Tibial artery (tissue), 4 donors: ENCODE results near the gene CPTP.

Experiments used
- DNase-seq, 2 donors: peaks; one replicate each; pipeline ENCODE4 v3.0.0-alpha.2; 2019
- H3K27ac ChIP-seq, 2 donors: fragments of 200-600 bp; sonication (generic) in 1 of 2; 1 replicate in 1 of 2; 2 replicates in 1 of 2; pipeline ENCODE4 v1.5.1; 2018 to 2019; ENCODE audit warnings: mild to moderate bottlenecking in 1 of 2
- H3K27me3 ChIP-seq, 2 donors: fragments of 200-600 bp; sonication (generic) in 1 of 2; one replicate each; pipeline versions ENCODE4 v1.5.1 to v1.6.0; 2016 to 2019
- H3K36me3 ChIP-seq, 3 donors: fragments of 200-600 bp; sonication (generic) in 2 of 3; one replicate each; pipeline ENCODE4 v1.5.1; 2016 to 2019; ENCODE audit warnings: mild to moderate bottlenecking in 2 of 3
- H3K4me1 ChIP-seq, 4 donors: fragments of 200-600 bp; sonication (generic) in 2 of 4; 1 replicate in 3 of 4; 2 replicates in 1 of 4; pipeline ENCODE4 v1.5.1; 2016 to 2019
- H3K4me3 ChIP-seq, 2 donors: fragments of 200-600 bp; sonication (generic) in 1 of 2; 1 replicate in 1 of 2; 2 replicates in 1 of 2; pipeline ENCODE4 v1.5.1; 2018 to 2019; ENCODE audit warnings: mild to moderate bottlenecking in 2 of 2
- H3K9me3 ChIP-seq, 3 donors: fragments of 200-600 bp; sonication (generic) in 1 of 3; one replicate each; pipeline ENCODE4 v1.5.1; 2016 to 2019
- CTCF ChIP-seq, 2 experiments: fragments of 200-600 bp in 1 of 2; fragments of 450-650 bp in 1 of 2; IDR thresholded peaks; one replicate each; pipeline ENCODE4 v1.5.1; 2017 to 2019; ENCODE audit warnings: antibody characterized with exemption in 2 of 2, mild to moderate bottlenecking in 1 of 2, moderate library complexity in 1 of 2
- intact Hi-C: fragments of 100-400 bp; cut with DNase I; formaldehyde crosslinking; loops from one replicate; pipeline ENCODE4 v1.15.0; 2023; ENCODE audit warnings: low total_unique reads

CPTP gene

GRCh38 chr1:1318777-1319645 lies 5.6 kb upstream of the CPTP start:
- H3K9me3 ChIP-seq, result no peaks in the 10 kb centered on the region
- peak overlapping the region; percentile 62 to 65 for H3K27ac ChIP-seq
- no peak overlapping the region for H3K4me3 ChIP-seq
- H3K4me1 ChIP-seq, result peaks cover 0 to 56% (median 44%) of the 10 kb centered on the region in 4 donors
- H3K27me3 ChIP-seq, result no peaks in the 10 kb centered on the region
- H3K36me3 ChIP-seq, result peaks cover 18 to 65% (median 50%) of the 10 kb centered on the region in 3 donors
- DNase-seq, result no peak
- TF ChIP-seq CTCF (IDR thresholded peaks at IDR 0.05), result no peak
- intact Hi-C loops, result no loop called here

- Histone ChIP-seq H3K27ac (peak overlapping the region; percentile 26 to 62), H3K4me1 (peaks cover 0 to 56% (median 45%) of the 10 kb centered on the region in 4 donors), H3K27me3 (no peaks in the 10 kb centered on the region), H3K36me3 (peaks cover 15 to 59% (median 45%) of the 10 kb centered on the region in 3 donors), H3K9me3 (no peaks in the 10 kb centered on the region), H3K4me3 (no peak overlapping the region)
- intact Hi-C loops, result no loop called here
- TF ChIP-seq CTCF (IDR thresholded peaks at IDR 0.05), result no peak
- DNase-seq, result no peak
Measured at GRCh38 chr1:1319646-1319941, 5.0 kb upstream of the CPTP start.

- H3K27ac ChIP-seq, result peak overlapping the region; percentile 26 to 62
- H3K27me3 ChIP-seq, result no peaks in the 10 kb centered on the region
- no peak overlapping the region for H3K4me3 ChIP-seq
- intact Hi-C loops, result no loop called here
- H3K4me1 ChIP-seq, result peaks cover 0 to 66% (median 55%) of the 10 kb centered on the region in 4 donors
- peaks cover 10 to 49% (median 35%) of the 10 kb centered on the region in 3 donors for H3K36me3 ChIP-seq
- H3K9me3 ChIP-seq, result no peaks in the 10 kb centered on the region
- no peak for TF ChIP-seq CTCF (IDR thresholded peaks at IDR 0.05)
- DNase-seq, result no peak
Measured at GRCh38 chr1:1320666-1321448, 3.7 kb upstream of the CPTP start.

- peaks cover 10 to 44% (median 32%) of the 10 kb centered on the region in 3 donors for H3K36me3 ChIP-seq
- DNase-seq, result no peak
Measured at GRCh38 chr1:1321477-1321876, 3.1 kb upstream of the CPTP start.

GRCh38 chr1:1322418-1322817 lies 2.2 kb upstream of the CPTP start:
- H3K36me3 ChIP-seq, result peaks cover 14 to 48% (median 34%) of the 10 kb centered on the region in 3 donors
- H3K27me3 ChIP-seq, result no peaks in the 10 kb centered on the region

More at GRCh38 chr1:1321477-1321876, 3.1 kb upstream of the CPTP start:
- TF ChIP-seq CTCF (IDR thresholded peaks at IDR 0.05), result no peak
- Histone ChIP-seq H3K4me3 (no peak overlapping the region), H3K27me3 (no peaks in the 10 kb centered on the region), H3K4me1 (peaks cover 0 to 72% (median 61%) of the 10 kb centered on the region in 4 donors), H3K27ac (no peak overlapping the region), H3K9me3 (no peaks in the 10 kb centered on the region)
- intact Hi-C loops, result no loop called here

More at GRCh38 chr1:1322418-1322817, 2.2 kb upstream of the CPTP start:
- H3K4me3 ChIP-seq, result no peak overlapping the region
- intact Hi-C loops, result no loop called here
- no peak overlapping the region for H3K27ac ChIP-seq
- H3K9me3 ChIP-seq, result no peaks in the 10 kb centered on the region
- H3K4me1 ChIP-seq, result peaks cover 0 to 73% (median 63%) of the 10 kb centered on the region in 4 donors
- TF ChIP-seq CTCF (IDR thresholded peaks at IDR 0.05), result no peak
- no peak for DNase-seq
